ENCODE measurements around the gene GHR.

DNA sequence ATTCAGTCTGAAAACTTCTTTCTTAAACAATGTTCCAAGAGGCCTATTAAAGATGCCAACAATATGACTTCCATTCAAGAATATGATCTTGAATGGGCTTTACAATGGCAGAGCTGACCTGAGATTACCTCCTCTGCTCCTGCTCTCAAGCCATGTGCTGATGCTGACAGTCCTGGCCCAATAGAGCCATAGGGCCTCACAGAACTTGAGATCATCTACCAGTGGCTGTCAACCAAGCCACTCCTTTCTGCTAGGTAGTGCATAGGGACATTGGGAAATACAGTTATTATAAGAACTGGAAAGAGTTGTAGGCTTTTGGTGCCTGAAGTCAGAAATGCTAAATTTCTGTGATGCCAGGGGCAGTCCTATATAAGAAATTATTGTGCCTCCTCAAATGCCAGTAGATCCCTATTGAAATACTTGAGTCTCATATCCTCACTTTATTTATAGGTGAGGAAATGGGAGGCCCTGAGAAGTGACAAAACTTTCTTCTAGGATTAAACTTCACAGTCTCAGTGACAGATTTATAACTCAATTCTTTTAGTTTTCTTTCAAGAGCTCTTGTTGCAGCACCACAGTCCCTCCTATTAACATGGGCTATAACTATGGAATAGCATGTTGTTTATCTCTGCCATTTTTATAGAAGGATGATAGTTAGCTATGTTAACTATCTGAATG, 10.9 kb downstream of the GHR start:
- TF ChIP-seq EGR1 (IDR thresholded peaks at IDR 0.05) (no peak), CEBPB (IDR thresholded peaks at IDR 0.05) (no peak), CREB1 (IDR thresholded peaks at IDR 0.05; ENCODE audit: low read depth) (no peak), EP300 (IDR thresholded peaks at IDR 0.05; ENCODE audit: borderline replicate concordance) (no peak)
- TF ChIP-seq, protein P1, sequence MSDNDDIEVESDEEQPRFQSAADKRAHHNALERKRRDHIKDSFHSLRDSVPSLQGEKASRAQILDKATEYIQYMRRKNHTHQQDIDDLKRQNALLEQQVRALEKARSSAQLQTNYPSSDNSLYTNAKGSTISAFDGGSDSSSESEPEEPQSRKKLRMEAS (IDR thresholded peaks at IDR 0.05): no peak
